ENCODE data around the gene PGF. TPM values are rescaled to one million over a fixed set of nuclear protein-coding genes. Genes with fewer than 3 reads are reported as not detected.
"Not testable (repeated sequence)": the region's sequence is repeated elsewhere in the genome, so short reads cannot be mapped to it uniquely, and the experiment has no call there.

Gene PGF
- total RNA-seq, 1 experiment from 2014 or later, result 9.1 TPM

DNA sequence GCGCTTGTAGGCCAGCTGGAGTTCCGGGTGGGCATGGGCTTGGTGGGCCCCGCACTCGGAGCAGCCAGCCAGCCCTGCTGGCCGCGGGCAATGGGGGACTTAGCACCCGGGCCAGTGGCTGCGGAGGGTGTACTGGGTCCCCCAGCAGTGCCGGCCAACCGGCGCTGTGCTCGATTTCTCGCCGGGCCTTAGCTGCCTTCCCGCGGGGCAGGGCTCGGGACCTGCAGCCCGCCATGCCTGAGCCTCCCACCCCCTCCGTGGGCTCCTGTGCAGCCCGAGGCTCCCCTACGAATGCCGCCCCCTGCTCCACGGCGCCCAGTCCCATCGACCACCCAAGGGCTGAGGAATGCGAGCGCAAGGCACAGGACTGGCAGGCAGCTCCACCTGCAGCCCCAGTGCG is 38.8 kb upstream of the PGF start:
- CTCF ChIA-PET; H3K4me1 Mint-ChIP-seq (ENCODE audit: low read depth, unreplicated experiment): not testable (repeated sequence)

DNA sequence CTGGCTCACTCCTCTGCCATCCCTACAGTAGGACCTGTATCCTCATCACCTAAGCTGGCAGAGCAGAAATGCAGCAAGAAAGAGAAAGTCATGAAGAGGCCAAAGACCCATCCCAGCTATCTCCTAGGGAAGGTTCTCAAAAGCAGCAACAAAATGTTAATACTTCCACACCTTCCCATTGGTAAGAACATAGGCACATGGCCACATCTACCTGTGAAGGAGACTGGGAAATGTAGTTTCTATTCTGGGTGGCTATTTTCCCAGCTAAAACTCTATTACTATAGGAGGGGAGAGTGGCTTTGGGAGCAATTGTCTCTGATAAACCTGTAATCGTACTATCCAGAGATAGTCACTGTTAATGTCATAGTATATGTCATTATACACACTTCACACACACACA is 33.6 kb upstream of the PGF start:
- Histone ChIP-seq H3K36me3 (ENCODE audit: control insufficient read depth, insufficient read depth, low read length) (no peaks in the 10 kb centered on the region), H3K4me1 (peaks cover 3% of the 10 kb centered on the region; the same call in 1 of the 2 replicates), H3K27me3 (replicated peaks; ENCODE audit: control insufficient read depth, insufficient read depth, low read length) (no peaks in the 10 kb centered on the region), H3K9me3 (peaks cover 3% of the 10 kb centered on the region; the same call in 1 of the 2 replicates), H3K4me3 (ENCODE audit: low read depth, low read length) (no peak overlapping the region)
- no peak overlapping the region for H3K27ac Mint-ChIP-seq (ENCODE audit: unreplicated experiment)
- ChIA-PET CTCF (interaction anchor here (0.6 to 0.9 kb wide), 2 partner anchors 43 to 110 kb away, joined by 4 read pairs; no protein-coding TSS in a partner anchor), POLR2A (no interaction called here)
- no peaks in the 10 kb centered on the region for H3K36me3 Mint-ChIP-seq (ENCODE audit: insufficient read depth, unreplicated experiment)
- no peaks in the 10 kb centered on the region for H3K27me3 Mint-ChIP-seq (ENCODE audit: insufficient read depth, unreplicated experiment)
- H3K9me3 Mint-ChIP-seq (ENCODE audit: unreplicated experiment), result no peaks in the 10 kb centered on the region
- TF ChIP-seq, protein P1, sequence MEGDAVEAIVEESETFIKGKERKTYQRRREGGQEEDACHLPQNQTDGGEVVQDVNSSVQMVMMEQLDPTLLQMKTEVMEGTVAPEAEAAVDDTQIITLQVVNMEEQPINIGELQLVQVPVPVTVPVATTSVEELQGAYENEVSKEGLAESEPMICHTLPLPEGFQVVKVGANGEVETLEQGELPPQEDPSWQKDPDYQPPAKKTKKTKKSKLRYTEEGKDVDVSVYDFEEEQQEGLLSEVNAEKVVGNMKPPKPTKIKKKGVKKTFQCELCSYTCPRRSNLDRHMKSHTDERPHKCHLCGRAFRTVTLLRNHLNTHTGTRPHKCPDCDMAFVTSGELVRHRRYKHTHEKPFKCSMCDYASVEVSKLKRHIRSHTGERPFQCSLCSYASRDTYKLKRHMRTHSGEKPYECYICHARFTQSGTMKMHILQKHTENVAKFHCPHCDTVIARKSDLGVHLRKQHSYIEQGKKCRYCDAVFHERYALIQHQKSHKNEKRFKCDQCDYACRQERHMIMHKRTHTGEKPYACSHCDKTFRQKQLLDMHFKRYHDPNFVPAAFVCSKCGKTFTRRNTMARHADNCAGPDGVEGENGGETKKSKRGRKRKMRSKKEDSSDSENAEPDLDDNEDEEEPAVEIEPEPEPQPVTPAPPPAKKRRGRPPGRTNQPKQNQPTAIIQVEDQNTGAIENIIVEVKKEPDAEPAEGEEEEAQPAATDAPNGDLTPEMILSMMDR (IDR thresholded peaks at IDR 0.05; ENCODE audit: insufficient read depth in 1 of 2, low read depth in 1 of 2, low read length in 1 of 2, severe bottlenecking in 1 of 2, unreplicated experiment in 1 of 2), result no peak
- intact Hi-C loops (cut with micrococcal nuclease; ENCODE audit: unreplicated experiment), result no loop called here
- H3K4me1 Mint-ChIP-seq (ENCODE audit: low read depth, unreplicated experiment), result no peaks in the 10 kb centered on the region
- no TSS peak for BruUV-seq (replicated peaks)
- DNase-seq, result no peak
- no peak overlapping the region for H3K4me3 Mint-ChIP-seq (ENCODE audit: unreplicated experiment)

More for the DNA sequence above, 38.8 kb upstream of the PGF start:
- H3K27me3 ChIP-seq (replicated peaks; ENCODE audit: control insufficient read depth, insufficient read depth, low read length); DNase-seq; BruUV-seq (replicated peaks); H3K36me3 ChIP-seq (ENCODE audit: control insufficient read depth, insufficient read depth, low read length); H3K4me1 ChIP-seq; H3K4me3 ChIP-seq (ENCODE audit: low read depth, low read length); H3K36me3 Mint-ChIP-seq (ENCODE audit: insufficient read depth, unreplicated experiment); H3K9me3 Mint-ChIP-seq (ENCODE audit: unreplicated experiment); intact Hi-C loops (cut with micrococcal nuclease; ENCODE audit: unreplicated experiment); H3K9me3 ChIP-seq; H3K27me3 Mint-ChIP-seq (ENCODE audit: insufficient read depth, unreplicated experiment); H3K4me3 Mint-ChIP-seq (ENCODE audit: unreplicated experiment); H3K27ac Mint-ChIP-seq (ENCODE audit: unreplicated experiment); POLR2A ChIA-PET: not testable (repeated sequence)

DNA sequence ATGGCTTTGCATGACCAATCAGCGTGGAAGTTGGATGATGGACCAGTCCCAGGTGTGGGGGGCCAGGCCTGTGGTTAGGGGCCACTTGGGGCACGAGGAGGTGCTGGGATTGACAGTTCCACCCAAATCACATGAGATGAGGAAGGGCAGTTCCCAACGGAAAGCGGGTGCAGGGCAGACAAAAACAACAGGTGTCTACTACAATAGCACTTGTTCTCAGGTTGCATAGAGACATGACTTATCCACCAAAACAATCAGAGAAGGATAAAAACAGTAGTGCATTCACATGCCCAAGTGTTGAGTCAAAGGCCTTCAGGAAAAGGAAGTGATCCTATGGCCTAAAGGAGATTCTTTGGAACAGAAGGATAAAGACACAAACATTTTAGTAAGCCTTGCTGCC is 32.7 kb upstream of the PGF start:
- intact Hi-C loops (cut with micrococcal nuclease; ENCODE audit: unreplicated experiment), result no loop called here
- Mint-ChIP-seq H3K27ac (ENCODE audit: unreplicated experiment) (no peak overlapping the region), H3K27me3 (ENCODE audit: insufficient read depth, unreplicated experiment) (no peaks in the 10 kb centered on the region), H3K9me3 (ENCODE audit: unreplicated experiment) (no peaks in the 10 kb centered on the region), H3K4me1 (ENCODE audit: low read depth, unreplicated experiment) (no peaks in the 10 kb centered on the region), H3K36me3 (ENCODE audit: insufficient read depth, unreplicated experiment) (no peaks in the 10 kb centered on the region), H3K4me3 (ENCODE audit: unreplicated experiment) (no peak overlapping the region)
- ChIA-PET CTCF (interaction anchor here (0.9 kb wide), 1 partner anchor 42 kb away, joined by 4 read pairs; no protein-coding TSS in a partner anchor), POLR2A (no interaction called here)
- no peaks in the 10 kb centered on the region for H3K27me3 ChIP-seq (replicated peaks; ENCODE audit: control insufficient read depth, insufficient read depth, low read length)
- peaks cover 3% of the 10 kb centered on the region; the same call in 1 of the 2 replicates for H3K9me3 ChIP-seq
- no TSS peak for BruUV-seq (replicated peaks)
- H3K36me3 ChIP-seq (ENCODE audit: control insufficient read depth, insufficient read depth, low read length), result no peaks in the 10 kb centered on the region
- H3K4me3 ChIP-seq (ENCODE audit: low read depth, low read length), result no peak overlapping the region
- H3K4me1 ChIP-seq, result peaks cover 3% of the 10 kb centered on the region; the same call in 1 of the 2 replicates
- no peak for DNase-seq
- TF ChIP-seq, protein P1 (IDR thresholded peaks at IDR 0.05; ENCODE audit: insufficient read depth in 1 of 2, low read depth in 1 of 2, low read length in 1 of 2, severe bottlenecking in 1 of 2, unreplicated experiment in 1 of 2), result no peak
